HFF-Myc (cell line): ENCODE data around the gene COL8A1.

Experiments used
- DNase-seq: peaks from one replicate; pipeline ENCODE4 v3.0.0-alpha.2; 2011; ENCODE audit warnings: low read depth; ENCODE audit errors: extremely low read depth
- H3K4me3 ChIP-seq: replicated peaks from 2 replicates; pipeline ENCODE4 v1.5.1; 2011; ENCODE audit warnings: low read depth, mild to moderate bottlenecking, control low read depth, low read length
- TF ChIP-seq, protein P1 (sequence below): IDR thresholded peaks from 2 replicates; pipeline ENCODE4 v1.5.1; 2012; ENCODE audit warnings: mild to moderate bottlenecking, low read depth, low read length, control low read depth; ENCODE audit errors: missing control alignments

COL8A1 gene

DNA sequence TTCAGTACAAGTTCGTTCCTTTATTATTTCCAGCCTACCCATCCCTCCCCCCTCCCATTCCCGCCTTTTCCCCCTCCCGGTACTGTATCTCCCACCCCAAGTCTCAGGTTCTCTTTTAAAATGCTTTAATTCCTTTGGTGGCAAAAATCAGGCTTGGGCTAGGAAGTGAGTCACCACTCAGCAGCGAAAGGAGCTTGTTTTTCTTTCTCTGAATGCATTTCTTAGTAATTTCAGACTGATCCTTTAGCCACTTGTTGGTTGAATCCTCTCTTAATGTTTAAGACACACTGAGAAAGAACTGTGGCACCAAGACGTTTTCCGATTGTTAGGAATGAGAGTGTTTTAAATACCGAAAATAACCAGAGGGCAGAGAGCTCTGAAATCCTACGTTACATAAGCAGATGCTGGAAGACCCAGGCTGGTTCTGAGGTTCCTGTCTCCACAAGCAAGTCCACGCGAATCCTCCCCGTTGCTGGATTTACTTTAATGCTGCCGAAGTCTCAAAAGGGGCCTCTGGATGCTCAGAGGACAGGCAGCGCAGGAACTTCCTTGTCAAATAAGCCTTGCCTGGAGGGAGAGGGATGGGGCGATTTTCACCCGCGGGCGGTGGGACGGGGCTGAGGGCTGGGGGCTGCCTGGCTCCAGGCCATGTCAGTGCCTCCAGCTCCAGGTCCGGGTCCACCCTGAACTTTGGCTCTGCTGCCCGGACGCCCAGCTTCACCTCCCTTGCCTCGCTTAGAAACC is 854 bp upstream of the COL8A1 start:
- TF ChIP-seq, protein P1, sequence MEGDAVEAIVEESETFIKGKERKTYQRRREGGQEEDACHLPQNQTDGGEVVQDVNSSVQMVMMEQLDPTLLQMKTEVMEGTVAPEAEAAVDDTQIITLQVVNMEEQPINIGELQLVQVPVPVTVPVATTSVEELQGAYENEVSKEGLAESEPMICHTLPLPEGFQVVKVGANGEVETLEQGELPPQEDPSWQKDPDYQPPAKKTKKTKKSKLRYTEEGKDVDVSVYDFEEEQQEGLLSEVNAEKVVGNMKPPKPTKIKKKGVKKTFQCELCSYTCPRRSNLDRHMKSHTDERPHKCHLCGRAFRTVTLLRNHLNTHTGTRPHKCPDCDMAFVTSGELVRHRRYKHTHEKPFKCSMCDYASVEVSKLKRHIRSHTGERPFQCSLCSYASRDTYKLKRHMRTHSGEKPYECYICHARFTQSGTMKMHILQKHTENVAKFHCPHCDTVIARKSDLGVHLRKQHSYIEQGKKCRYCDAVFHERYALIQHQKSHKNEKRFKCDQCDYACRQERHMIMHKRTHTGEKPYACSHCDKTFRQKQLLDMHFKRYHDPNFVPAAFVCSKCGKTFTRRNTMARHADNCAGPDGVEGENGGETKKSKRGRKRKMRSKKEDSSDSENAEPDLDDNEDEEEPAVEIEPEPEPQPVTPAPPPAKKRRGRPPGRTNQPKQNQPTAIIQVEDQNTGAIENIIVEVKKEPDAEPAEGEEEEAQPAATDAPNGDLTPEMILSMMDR: no peak
- DNase-seq: peak; percentile 76
- H3K4me3 ChIP-seq: peak overlapping the region; percentile 52

DNA sequence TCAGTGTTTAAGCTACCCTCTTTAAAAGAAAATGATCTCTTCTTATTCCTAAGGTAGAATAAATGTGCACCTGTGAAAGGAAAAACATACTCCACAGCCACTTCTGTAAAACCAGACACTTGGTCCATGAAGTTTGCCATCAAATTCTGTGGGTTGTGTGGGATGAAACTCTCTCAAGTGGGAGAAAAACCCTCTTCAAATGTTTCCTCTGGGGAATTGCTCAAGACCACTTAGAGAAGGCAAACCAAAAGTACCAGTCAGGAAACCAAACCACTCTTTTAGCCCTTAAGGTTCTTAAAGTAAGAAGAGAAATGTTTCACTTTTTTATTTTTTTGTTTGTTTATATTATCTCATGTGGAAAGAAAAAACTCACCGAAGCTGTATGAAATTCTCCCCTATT is 1.2 kb downstream of the COL8A1 start:
- H3K4me3 ChIP-seq: peak overlapping the region; percentile 52
- TF ChIP-seq, protein P1: no peak
- DNase-seq: no peak

DNA sequence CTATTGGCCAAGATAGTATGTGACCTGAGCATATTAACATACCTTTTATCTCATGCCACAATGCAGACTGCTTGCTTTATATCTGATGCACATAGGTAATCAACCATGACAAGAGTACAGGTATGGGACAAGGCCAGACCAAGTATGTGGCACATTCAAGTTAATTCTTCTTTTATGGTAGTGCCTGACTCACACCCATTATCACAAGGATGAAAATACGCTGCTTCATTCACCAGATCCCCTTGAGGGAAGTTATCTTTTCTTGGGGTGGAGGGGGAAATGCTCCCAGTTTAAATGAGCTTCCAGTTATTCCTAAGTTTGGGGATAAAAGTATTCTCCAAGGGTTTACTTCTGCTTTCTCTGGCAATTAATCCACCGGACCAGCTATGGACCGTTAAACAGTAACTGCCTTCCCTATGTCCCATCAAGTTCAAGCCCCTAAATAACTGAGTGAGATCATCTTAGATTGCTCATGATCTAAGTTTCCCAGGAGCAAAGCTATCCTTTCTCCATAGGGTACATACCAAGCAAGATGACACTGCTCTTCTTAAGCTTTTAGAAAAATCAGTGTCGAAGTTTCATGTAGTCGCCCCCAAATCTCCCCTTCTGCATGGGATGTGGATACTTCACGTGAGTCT is 1.9 kb downstream of the COL8A1 start:
- H3K4me3 ChIP-seq: no peak overlapping the region
- no peak for DNase-seq
- TF ChIP-seq, protein P1: no peak

DNA sequence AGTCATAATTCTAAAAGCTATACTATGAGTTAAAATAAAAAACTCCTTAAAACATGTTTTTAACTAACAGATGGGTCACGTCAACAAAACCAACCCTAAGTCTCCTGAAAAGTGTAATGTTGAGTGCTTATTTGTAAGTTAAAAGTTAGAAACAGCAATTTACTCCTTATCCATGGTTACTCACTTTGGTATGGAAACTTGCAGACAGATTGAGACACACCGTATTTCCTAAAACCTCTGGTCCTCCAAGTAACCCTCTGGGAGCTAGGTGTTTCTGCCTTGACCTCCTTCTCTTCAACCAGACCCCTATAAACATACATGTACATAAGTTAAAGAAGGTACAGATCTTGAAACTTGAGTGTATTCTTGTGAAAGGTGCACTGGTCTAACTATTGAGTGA is 3.1 kb downstream of the COL8A1 start:
- TF ChIP-seq, protein P1: no peak
- DNase-seq: no peak
- H3K4me3 ChIP-seq: no peak overlapping the region

DNA sequence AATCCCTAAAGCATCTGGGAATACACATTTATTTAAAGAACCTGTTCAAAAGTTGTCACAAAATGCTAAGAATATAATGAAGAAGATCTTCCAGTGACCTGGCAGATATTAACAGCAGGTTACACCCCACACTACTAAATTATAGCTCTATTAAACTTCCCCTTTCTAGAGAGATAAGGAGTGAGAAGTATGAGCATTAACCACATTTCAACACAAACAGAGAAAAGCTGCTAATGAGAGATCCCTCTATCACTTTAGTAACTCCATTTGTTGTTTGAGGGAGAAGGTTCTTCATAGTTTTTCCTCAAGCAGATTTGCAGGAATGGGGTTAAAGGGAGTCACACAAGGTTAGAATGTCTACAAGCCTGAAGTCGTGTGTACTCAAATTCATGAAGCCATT is 3.6 kb downstream of the COL8A1 start:
- no peak overlapping the region for H3K4me3 ChIP-seq
- TF ChIP-seq, protein P1: no peak
- no peak for DNase-seq

DNA sequence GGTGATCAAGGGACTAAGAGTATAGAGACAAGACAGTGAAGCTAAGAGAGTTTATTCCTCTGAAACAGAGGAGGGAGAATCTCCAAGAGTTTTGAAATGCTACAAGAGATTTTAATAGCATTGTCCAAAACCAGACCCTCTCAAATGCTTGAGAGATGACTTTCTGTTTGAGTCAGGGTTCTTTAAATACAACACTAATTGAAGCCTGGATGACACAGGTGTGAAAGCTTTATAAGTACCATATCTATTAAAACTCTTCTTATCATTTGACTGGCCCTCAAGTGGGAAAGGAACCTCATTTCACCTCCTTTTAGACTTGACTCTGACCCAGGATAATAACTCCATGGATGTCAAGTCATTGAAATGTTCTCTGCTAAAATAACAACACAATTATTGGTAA is 5.6 kb downstream of the COL8A1 start:
- no peak overlapping the region for H3K4me3 ChIP-seq
- TF ChIP-seq, protein P1: no peak
- DNase-seq: no peak
